Stimulated activated CD8-positive, alpha-beta memory T cell treated with anti-CD3 and anti-CD28 coated beads, Interleukin-15, amount 100 ng/mL, for 1 hour (primary cell): ENCODE measurements around the gene GPR25.

Experiments used
- DNase-seq: peaks from one replicate; pipeline ENCODE4 v3.0.0-alpha.2; 2020; ENCODE audit warnings: low read depth

Gene GPR25

GRCh38 chr1:200912737-200913407 is 40.1 kb downstream of the GPR25 start:
- DNase-seq = no peak

GRCh38 chr1:200916152-200916551 is 43.4 kb downstream of the GPR25 start:
- DNase-seq = no peak

- DNase-seq = no peak
Measured at GRCh38 chr1:200916681-200917080, 43.9 kb downstream of the GPR25 start.

- DNase-seq = no peak
Measured at GRCh38 chr1:200917291-200917817, 44.6 kb downstream of the GPR25 start.

GRCh38 chr1:200918006-200918405 is 45.2 kb downstream of the GPR25 start:
- no peak for DNase-seq

- no peak for DNase-seq
Measured at GRCh38 chr1:200919386-200919785, 46.6 kb downstream of the GPR25 start.

- no peak for DNase-seq
Measured at GRCh38 chr1:200921571-200922110, 48.9 kb downstream of the GPR25 start.

- no peak for DNase-seq
Measured at GRCh38 chr1:200922406-200922805, 49.6 kb downstream of the GPR25 start.

GRCh38 chr1:200923601-200924000 is 50.8 kb downstream of the GPR25 start:
- DNase-seq = no peak
